ENCODE results near the gene ADTRP. TPM values are rescaled to one million over a fixed set of nuclear protein-coding genes. Genes with fewer than 3 reads are reported as not detected.
A peak's percentile ranks its signal among the peaks of the same experiment; 100 is the strongest.

The ADTRP gene, protein sequence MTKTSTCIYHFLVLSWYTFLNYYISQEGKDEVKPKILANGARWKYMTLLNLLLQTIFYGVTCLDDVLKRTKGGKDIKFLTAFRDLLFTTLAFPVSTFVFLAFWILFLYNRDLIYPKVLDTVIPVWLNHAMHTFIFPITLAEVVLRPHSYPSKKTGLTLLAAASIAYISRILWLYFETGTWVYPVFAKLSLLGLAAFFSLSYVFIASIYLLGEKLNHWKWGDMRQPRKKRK
- 0.72 TPM for total RNA-seq

DNA sequence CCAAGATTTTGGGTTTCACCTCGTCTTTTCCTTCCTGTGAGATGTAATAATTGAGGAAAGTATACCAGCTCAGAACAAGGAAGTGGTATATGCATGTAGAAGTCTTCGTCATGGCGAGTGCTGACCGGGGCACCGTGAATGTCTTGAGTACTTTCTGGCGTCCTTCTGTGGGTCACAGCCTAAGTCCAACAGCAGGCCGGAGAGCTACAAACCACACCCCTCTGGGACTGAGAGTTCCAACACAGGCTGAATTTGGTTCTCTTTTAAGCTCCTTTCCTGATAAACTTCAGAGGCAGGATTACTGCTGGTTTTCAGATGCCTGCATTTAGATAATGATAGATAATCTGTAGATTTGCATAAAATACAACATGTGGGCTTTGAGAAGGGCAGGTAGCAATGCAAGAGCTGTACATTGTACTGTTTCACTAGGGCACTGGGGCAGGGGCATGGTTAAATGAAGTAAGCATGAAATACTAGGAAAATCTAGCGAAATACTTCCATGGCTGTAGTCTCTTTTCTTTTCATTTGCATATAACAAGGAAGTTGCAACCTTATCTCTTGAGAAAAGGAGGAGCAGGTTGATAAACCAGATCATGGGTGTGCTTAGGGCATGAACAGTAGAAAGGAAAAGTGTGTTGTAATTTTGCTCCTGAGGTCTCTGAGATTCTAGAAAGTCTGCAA lies at the start of gene ADTRP:
Gene ADTRP (minus strand): TSS at position 156 of the 681 bp plus-strand sequence. CDS start 44 bp downstream, at position 112.
- no peak for ATAC-seq

DNA sequence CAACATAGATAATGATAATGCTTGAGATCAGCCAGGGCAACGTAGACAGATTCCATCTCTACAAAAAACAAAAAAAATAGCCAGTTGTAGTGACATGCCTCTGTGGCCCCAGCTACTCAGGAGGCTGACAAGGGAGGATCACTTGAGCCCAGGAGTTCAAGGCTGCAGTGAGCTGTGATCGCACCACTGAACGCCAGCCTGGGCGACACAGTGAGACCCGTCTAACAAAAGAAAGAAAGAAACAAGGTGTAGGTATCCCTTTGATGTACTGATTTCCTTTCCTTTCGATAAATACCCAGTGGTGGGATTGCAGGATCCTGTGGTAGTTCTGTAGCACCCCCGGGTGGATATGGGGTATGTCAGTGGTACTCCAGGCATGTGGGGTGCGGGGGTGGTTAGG lies 48.2 kb upstream of the ADTRP start:
- no peak for ATAC-seq

DNA sequence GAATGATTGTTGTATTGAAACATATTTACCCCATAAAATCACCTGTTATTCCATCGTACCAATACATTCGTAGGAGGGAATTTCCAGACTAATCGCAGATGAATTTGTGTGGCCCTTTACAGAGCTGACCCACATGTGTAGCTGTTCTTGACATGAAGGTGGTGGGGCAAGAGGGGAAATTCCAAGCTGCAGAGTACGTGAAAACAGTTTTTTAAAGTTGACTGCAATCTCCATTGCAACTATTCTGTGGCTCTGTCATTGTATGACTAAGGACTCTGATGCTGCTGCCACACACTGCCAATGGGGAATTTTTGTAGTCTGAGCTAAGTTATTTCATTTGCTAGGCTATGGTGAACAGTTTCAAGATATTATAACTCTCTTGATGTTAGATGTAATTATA lies 46.4 kb upstream of the ADTRP start:
- no peak for ATAC-seq

DNA sequence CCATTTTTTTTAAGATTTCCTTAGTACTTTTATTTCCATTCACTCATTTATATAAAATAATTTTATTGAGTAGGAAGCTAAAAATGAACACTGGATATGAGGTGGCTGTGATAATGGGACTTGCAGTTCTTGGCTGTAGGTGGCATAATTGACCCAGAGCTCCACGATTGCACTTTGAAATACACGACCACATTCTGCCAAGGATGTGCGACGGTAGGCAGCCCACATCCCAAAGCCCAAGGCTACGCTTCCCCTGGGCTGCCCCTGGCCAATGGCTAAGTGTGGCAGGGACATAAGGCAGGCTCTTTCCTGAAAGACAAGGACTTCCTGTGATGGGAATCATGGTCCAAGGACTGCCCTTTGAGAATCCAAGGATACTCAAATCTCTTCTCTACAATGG lies 43.7 kb upstream of the ADTRP start:
- no peak for ATAC-seq

DNA sequence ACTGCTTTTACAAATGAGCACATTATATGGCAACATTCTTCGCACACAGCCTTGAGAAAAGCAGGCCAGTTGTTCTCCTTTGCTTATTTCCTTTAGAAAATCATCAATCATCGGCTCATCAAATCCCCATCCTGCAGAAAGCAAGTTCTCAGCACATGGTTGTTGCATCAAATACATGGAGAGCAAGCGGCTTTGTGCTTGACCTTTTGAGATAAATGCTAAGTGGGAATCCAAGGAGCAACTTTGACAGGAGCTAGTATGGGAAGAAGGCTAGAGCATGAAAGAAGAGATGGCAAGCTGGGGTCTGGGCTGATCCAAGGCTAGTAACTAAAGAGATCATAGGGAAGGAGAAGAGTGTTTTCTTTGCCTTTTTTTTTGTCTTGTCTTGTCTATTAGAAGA lies 43.2 kb upstream of the ADTRP start:
- no peak for ATAC-seq

DNA sequence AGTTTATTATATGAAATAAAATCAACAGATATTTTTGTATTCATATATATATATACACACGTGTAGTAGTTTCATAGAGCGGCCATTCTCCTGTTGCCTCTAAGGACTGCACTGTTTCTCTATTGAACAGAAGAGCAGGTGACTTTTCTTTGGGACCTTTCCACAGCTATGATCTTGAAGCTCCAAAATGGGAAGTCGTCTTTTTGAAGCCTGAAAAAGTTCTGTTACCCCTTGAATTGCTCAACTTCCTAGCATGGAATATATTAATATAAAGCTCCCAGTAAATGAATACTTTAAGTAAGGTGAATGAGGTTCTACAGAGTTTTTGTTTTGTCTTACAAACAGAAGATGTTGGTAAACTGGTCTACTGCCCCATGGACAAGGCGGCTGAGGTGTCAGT lies 42.2 kb upstream of the ADTRP start:
- no peak for ATAC-seq

DNA sequence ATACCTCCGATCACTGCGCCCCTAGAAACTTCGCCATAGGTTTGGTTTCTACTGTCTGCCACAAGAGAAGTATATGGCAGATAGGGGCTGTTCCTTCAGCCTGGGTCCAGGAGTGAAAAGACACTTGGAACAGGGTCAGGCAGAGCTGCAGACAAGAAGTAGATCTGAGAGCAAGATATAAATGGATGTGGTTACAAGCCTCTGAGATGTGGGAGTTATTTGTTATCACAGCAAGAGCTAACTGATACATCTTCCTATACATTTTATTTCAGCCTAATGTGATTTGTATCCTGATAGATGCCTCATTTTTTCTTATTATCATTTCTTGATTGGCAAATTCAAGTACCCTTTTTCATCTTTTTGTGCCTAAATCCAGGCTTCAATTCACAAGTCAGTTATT lies 40.9 kb upstream of the ADTRP start:
- ATAC-seq, result no peak

DNA sequence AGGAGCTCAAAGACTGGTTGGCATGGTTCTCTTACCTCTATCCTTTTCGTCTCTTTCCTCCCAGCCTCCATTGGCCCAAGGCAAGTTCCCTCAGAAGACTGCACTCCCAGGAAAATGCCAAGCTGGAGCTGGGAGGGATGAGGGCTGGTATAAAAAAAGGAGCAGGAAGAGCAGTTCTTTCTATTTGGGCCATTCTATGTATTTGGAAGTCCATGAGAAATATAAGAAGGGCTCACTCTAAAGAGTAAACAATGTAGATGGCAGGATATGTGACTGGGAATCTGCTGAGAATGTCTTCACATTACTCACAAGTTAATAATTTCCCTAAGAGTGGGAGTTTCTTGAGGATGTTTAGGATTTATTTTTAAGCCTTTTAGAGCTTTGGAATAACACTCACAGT lies 36.6 kb upstream of the ADTRP start:
- ATAC-seq, result no peak

DNA sequence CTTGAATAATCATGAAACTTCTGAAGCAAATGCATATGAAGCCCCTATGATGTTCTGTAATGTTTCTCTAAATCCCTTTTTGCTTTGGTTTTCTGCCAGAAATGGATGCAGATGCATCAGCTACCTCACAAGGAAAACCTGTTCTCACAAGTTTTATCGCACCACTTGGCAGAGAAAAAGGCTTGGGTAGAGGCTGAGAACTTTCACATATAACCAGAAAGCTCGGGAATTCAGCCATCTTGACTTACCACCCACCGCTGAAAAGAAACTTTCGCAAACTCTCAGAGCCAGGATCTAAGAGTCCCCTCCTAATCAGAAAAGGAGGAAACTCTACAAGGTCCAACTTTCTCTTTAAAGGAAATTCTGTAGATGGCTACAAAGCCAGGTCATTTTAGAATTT lies 36.2 kb upstream of the ADTRP start:
- peak; percentile 22 for ATAC-seq

DNA sequence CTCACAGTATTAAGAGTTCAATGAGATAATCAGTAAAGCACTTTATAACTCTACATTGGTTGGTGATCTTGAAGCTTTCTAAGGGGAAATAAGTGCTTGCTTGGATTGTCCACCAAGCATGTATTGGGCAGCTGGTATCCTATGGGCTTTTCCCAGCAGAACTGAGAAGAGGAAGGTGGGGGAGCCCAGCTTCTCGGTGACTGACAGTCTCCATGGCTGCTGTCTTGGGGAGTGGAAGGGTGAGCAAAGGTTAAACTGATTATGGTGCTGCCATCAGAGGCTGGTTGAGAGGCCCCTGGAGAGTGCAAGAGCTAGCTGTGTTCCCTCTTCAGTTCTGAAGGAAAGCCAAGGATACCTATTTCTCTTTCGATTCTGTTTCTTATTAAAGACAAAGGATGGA lies 35.5 kb upstream of the ADTRP start:
- no peak for ATAC-seq

DNA sequence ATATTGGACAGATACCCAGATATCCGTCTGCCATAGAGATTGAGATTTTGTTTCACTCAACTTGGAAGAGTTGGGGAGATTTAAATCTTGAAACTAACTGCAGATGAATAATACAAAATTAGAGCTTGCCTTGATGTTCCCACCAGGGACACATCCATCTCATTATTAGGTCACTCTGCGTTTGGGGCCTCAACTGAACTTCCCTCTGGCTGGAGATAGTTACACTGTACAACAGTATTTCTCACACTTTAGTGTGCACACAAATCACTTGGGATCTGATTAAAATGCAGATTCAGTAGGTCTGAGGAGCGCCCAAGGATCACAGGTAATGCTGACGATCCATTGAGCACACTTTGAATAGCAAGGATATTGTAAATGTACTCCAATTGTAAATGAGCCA lies 35.0 kb upstream of the ADTRP start:
- no peak for ATAC-seq

DNA sequence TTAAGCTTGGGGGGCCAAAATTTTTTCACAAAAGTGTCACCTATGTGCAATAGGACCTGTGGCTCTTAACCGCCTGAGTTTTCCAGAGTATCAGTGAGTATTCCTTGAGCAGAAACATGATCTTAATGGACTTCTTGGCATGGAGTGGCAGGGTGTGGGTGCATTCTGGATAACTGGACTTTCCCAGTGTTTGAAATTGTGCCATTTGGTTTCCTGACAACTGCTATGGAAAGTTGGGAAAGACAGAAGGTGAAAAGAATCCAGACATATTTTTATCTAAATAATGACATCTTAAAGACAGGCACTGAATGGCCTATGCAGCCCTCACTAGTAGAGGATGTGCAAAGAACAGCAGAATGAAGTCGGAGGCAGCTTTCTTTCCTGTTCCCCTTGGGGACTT lies 34.3 kb upstream of the ADTRP start:
- ATAC-seq, result no peak

DNA sequence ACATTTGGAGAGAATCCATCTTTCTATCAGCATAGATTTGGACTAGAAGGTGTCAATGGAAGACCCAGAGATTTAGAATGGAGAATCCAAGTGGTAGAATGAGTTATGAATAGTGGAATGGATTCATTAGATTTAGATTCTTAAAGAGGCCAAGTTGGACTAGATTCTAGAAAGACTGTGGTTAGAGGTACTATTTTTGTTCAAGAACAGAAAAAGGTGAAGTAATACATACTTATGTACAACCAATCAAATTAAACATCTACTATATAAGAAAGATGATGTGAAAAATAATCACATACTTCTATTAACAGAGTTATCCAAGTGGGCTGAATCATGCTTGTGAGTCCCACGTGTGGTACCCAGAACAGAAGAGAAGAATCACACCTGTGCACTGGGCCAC lies 33.8 kb upstream of the ADTRP start:
- no peak for ATAC-seq

DNA sequence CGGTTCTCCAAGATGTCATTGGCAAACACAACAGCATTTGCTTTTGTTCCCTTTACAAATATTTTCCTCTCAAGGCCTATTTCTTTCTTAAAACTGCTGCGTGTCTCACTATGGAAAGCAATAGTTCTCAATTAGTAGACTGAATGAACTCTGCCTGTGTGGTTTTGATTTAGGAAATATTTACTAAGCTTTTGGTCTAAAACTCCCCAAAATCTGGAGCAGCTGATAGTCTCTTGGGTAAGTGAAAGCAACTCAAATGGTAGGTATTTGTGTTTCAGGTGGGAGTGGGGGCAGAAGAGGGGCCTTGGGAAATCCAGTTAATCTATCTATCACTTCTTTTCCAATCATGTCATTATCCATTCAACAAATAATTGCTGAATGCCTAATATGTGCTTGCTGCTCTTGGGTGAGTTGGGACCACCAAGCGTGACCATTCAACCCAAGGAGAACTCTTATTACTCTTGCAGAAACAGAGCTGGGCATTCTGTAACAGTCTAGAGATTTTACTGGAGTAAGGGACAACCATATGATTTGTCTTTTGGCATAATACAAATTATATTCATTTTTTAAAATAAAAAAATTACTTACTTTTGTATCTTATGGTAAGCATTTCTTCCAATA lies 33.2 kb upstream of the ADTRP start:
- no peak for ATAC-seq

DNA sequence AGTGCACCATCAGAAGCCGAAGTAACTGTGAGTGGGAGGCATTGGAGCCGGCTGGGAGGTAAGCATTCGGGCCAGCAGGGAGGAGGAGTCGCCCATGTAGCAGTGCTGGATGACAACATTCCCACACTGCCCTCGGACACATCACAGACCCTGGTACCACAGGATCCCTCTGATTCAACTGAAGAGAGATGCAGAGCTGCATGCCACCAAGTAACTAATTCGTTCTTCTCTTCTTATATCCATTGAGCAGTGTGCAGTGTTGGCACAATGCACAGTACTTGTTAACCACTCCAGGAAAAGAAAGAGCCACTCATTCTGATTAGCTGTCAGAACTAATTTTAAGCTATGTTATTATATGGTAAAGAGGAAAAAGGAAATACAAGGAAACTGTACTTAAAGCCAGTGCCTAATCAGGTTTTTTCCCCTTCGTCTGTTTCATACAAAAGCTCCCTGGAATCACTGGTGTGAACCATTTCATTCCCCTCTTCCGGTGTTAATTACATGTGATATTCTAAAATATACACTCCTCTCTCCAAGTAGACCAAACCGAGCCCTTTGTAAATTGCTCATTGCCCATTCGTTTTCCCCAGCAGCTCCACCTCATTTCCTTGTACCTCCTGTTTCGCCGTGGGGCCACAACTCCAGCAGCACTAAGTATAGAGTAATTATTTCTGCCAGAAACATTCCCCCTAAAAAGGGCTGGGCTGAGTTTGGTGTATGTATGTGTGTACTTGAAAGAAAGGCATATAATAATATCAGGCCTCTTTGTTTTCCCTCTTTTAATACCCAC lies 32.4 kb upstream of the ADTRP start:
- no peak for ATAC-seq

DNA sequence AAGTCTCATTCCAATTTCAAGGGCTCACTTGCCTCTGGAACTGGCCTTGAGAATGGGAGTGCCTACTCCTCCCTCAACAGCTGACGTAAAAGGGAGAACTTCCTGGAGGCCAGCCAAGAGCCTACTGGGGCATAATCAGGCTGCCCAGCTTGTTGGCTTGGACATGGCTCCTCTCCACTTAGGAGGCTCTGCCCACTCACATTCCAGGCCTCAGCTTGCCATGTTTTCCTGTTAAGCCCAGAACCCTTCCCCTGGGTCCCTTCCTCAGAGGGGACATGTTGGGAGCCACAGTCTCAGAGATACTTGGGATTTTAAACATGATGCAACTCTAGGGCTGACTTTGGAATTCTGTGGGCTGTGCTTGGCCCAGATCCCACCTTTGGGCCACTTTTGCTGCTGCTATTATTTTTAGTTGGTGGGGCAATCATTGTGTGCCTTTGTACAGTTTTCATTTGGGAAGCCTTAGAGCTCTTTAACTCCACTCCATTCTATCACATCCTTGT lies 31.5 kb upstream of the ADTRP start:
- ATAC-seq, result peak; percentile 63

DNA sequence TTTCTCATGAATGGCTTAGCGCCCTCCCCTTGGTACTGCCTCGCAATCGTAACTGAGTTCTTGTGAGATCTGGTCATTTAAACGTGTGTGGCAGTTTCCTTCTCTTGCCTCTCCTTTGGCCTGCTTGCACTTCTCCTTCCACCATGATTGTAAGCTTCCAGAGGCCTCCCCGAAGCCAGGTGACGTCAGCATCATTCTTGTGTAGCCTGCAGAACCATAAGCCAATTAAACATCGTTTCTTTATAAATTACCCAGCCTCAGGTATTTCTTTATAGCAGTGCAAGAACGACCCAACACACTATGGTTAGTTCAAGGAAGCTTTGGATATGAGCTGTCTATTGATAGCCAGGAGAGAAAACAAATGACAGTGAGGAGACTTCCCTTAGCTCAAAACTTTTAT lies 29.5 kb upstream of the ADTRP start:
- ATAC-seq, result no peak

DNA sequence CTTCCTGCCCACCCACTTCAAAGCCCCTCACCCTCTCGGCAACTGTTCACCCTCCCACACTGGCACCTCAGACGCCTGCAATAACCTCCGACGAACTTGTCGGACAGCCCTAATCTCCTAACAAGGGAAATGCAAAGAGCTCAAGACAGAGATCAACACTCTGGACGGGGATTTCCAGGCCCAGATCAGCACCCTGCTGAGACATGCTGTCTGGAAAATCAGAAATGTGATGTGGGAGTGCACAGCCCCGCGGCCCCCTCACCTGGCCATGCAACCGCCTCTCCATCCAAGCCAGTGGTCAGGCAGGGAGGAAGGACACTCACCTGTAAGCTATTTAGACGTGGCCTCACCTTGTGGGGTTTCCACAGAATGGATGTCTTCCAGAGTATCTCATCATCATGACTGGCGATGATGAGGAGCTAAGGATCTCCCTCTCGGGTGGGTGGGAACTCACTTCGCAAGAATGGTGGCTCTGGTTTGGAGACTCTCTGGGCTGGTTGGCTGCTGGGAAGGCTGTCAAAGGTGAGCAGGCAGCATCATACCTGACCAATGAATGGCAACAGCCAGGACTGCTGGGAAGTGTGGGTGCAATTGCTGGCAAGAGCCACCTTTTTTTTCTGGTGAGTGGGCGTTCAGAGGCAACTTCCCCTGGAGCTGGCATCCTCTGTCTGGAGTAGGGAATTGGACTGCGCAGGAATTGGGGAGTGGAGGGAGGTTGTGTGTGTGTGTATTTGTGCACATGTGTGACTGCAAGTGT lies 28.1 kb upstream of the ADTRP start:
- ATAC-seq, result peak; percentile 32

DNA sequence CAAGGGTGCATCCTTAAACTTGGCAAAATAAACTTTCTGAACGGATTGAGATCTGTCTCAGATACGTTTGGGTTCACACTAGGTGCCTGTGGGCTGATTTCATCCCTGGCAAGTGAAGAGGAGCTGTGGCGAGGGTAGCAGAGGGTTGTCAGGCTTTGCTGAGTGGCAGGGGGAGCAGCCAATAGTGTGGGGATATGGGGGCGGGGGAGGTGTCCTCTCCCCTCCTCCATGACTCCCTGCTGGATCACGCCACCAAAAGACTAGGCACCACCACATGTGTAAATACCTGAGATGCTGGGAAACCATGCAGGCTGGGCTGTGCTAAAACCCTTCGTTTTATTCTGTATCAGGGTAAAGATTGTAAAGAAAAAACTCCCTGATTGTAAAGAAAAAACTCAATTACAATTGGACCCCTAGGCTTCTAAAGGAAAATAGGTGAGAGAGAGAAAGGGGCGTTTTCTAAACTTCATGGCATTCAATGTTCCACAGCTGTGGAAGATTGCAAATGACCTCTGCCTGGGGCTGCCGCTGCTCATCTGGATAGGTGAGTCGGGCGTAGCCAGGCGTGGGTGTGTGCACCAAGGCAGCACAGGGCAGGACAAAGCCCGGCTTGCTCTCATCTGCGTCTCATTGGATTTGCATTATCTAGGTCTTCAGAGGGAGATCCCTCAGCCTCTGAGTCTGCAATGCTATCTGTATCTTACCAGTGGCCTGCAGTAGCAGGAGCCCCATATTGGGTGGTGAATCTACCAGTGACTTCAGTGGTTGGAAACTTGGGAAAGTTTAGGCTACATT lies 26.9 kb upstream of the ADTRP start:
- peak; percentile 87 for ATAC-seq

DNA sequence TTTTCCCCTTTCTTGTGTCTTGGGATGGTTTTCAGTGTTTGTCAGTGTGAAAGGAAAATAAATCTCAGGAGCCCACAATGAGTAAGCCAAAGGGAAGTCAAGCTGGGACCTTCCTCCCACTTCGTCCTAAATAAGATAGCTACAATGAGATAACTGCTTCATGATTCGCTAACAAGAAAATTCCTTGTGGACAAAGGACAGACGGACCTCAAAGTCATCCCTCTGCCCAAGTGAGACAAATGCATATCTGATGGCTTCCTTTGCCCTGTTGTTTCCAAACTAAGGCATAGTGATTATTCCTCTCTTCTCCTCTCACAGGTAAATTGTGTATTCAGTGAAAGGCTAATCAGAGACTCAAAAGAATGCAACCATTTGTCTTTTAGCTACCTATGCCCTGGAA lies 26.1 kb upstream of the ADTRP start:
- ATAC-seq, result no peak

DNA sequence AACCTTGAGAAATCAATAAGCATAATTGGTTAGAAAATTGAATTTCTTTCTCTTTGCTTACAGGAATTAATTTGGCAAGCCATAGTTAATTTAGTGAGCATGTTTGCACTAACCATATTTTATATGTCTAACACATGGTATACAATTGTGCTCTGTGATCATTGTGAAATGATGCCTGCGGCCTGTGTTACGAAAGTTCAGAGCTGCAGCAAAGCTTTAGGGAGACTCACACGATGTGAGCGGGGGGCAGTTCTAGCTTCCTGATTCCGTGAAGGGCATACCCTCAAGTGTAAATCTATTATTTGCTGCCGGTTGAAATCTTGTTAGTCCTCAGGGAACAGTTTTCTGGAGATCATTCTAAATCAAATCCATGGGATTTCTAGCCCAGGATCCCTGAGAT lies 25.5 kb upstream of the ADTRP start:
- peak; percentile 47 for ATAC-seq

DNA sequence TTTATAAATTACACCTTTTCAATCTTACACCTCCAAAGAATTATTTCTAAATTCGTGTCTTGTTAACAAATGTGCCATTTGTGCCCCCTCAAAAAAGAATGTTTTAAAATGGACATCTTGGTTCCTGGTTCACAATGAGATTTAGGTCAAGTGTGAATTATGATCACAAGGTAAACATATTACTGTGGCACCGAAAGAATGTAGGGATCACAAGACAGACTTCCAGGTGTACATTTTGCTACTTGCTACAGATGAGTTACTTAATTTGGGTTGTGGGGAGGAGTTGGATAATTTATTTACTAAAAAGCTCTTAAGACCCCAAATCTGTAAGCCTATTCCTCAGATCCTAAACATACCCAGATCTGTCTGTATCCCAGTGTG lies 25.0 kb upstream of the ADTRP start:
- ATAC-seq, result no peak

Data from esophagus mucosa (tissue), 1 donor.